Stimulated activated CD4-positive, alpha-beta T cell treated with anti-CD3 and anti-CD28 coated beads, Interleukin-1b, Interleukin-23, amount 100 ng/mL, for 4 hours (primary cell): Measurements from ENCODE around the gene NPSR1.
"Not testable (repeated sequence)": the region's sequence is repeated elsewhere in the genome, so short reads cannot be mapped to it uniquely, and the experiment has no call there.

Source experiments
- DNase-seq, 2 donors: peaks; one replicate each; pipeline ENCODE4 v3.0.0-alpha.2; 2020; ENCODE audit warnings: low read depth in 2 of 2

Gene NPSR1

GRCh38 chr7:34870041-34870440 lies 212.0 kb downstream of the NPSR1 start:
- not testable (repeated sequence) for DNase-seq

- not testable (repeated sequence) for DNase-seq
Observed at GRCh38 chr7:34874329-34874728, 216.3 kb downstream of the NPSR1 start.

- no peak for DNase-seq
Observed at GRCh38 chr7:34875481-34875880, 217.5 kb downstream of the NPSR1 start.

GRCh38 chr7:34878944-34879735 lies 221.1 kb downstream of the NPSR1 start:
- not testable (repeated sequence) for DNase-seq

- DNase-seq, result no peak
Observed at GRCh38 chr7:34879871-34880270, 221.9 kb downstream of the NPSR1 start.

GRCh38 chr7:34883855-34884254 lies 225.8 kb downstream of the NPSR1 start:
- not testable (repeated sequence) for DNase-seq

GRCh38 chr7:34886856-34887255 lies 228.8 kb downstream of the NPSR1 start:
- DNase-seq, result no peak

GRCh38 chr7:34889951-34890350 lies 231.9 kb downstream of the NPSR1 start:
- DNase-seq, result no peak

GRCh38 chr7:34895202-34895601 lies 237.2 kb downstream of the NPSR1 start:
- DNase-seq, result no peak
